GOT3 (cell line): ENCODE results near the gene MOBP.

Experiments
- DNase-seq: peaks from one replicate; lab custom pipeline; 2025; ENCODE audit warnings: mixed read lengths; lab: John Stamatoyannopoulos, UW

MOBP gene

GRCh38 chr3:39541442-39541841 lies 74.0 kb downstream of the MOBP start:
- DNase-seq, result no peak

- DNase-seq, result no peak
Observed at GRCh38 chr3:39541917-39542329, 74.4 kb downstream of the MOBP start.

- DNase-seq, result no peak
Observed at GRCh38 chr3:39542588-39542988, 75.1 kb downstream of the MOBP start.

GRCh38 chr3:39548282-39548681 lies 80.8 kb downstream of the MOBP start:
- no peak for DNase-seq

- no peak for DNase-seq
Observed at GRCh38 chr3:39550354-39551051, 83.0 kb downstream of the MOBP start.
